SKM-1 (cell line): ENCODE data around the gene NUP133.
"Not testable (repeated sequence)": the region's sequence is repeated elsewhere in the genome, so short reads cannot be mapped to it uniquely, and the experiment has no call there.

Experiments
- DNase-seq: peaks from one replicate; lab custom pipeline; 2025; ENCODE audit not compliant: unreplicated experiment; lab: John Stamatoyannopoulos, UW

NUP133 gene

DNA sequence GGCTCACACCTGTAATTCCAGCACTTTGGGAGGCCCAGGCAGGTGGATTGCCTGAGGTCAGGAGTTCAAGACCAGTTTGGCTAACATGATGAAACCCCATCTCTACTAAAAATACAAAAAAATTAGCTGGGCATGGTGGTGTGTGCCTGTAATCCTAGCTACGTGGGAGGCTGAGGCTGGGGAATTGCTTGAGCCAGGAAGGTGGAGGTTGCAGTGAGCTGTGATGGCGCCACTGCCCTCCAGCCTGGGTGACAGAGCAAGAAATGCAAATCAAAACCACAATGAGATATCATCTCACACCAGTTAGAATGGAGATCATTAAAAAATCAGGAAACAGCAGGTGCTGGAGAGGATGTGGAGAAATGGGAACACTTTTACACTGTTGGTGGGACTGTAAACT, 3.1 kb upstream of the NUP133 start:
- not testable (repeated sequence) for DNase-seq

DNA sequence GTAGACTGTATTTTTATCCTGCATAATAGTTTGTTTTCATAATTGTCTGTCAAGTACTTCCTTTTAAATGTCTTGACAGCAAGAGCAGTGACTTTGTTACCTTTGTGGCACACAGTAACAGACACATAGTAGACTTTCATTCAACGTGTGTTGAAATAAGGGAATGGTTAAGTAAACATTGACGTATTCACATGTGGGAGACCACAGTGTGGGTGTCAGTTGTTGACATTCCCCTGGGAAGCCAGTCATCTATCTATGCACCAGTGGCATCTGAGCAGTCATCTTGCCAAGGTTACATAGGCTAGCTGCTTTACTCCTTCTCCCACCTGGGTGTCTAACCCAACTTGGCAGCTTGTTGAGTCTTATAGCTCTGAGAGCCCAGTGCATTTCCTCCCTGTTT, 1.4 kb upstream of the NUP133 start:
- DNase-seq: no peak

DNA sequence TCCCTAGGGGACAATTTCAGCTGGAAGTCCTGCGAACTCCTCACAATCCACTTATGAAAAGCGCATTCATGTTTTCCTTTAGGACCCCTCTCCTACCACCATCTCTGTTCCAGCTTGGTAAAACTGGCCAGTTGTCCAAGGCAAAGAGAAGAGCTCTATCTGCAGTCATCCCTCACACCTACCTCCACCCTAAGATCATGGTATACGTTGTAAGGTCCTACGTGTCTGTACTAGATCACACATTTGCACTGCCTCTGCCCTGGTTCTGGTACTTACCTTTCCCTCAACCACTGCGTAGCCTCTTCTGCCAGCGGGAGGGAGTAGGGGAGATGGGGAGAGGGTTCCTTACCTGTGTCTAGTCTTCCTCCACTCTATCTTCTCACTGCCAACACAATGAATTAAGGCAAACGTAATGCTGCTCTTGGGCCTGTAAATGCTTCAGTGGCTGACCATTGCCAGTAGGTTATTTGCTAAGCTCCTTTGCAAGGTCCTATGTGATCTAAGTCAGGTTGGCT, 739 bp upstream of the NUP133 start:
- DNase-seq: no peak

DNA sequence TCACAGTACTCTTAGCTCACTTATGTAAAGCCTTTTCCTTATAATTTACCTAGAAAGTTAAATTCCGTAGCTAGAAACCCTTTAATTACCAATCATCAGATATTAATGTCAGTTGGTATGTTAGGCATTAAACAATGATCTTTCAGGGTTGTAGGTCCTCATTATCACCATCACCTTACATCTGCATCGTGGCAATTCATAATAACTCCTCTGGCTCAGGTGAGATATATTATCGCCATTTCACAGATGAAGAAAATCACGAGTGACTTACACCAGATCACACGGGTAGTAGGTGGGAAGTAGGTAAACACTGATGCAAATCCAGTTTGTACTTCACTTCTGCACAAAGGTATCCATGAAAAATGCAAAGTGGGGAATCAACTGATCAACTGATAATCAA, 639 bp downstream of the NUP133 start:
- DNase-seq: no peak

DNA sequence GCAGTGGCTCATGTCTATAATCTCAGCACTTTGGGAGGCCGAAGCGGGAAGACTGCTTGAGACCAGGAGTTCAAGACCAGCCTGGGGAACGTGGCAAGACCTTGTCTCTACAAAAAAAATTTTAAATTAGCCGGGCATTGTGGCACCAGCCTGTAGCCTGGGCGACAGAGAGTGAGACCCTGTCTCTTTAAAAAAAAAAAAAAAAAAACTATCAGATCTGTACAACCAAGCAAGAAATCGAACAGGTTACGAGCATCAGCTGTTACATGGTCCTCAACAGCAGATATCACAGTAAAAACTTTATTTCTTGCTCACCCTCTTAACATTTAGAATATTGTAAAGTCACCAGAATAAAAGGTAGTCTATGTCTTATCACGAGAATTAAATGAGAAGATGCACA, 1.5 kb downstream of the NUP133 start:
- no peak for DNase-seq

DNA sequence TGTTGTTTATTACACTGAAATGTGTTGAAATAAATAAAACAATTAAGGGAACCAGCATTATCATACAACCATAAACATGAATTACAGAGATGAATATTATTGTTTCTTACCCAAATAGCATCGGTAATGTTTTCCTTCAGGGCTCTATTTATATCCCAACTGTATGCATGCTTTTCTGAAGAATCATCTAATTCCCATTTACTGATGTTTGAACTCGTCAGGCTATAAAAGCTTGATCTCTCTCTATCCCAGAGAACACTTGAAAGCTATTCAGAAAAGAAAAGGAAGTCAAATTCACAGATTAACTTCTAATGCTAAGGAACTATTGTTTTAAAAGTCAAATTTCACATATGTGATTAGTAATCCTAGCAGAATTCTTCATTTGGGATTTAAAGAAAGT, 12.4 kb downstream of the NUP133 start:
- DNase-seq: no peak

DNA sequence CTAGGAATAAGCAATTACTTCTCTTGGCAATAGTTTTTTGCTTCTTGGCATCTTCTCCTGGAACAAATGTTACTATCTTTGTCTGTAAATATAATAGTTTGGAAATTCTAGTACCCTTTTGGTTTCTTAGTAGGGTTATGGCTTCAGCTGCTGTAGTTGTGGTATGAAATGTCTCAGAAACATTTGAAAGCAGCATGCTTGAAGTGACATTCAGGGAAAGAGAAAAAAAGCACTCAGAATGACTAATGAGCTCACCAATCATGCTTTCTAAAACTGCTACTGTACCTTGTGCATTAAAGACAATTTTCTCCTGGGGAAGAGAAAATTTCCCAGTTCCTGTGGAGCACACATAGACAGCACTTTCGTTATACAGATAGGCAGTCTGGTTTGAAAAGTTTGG, 21.0 kb downstream of the NUP133 start:
- DNase-seq: no peak

DNA sequence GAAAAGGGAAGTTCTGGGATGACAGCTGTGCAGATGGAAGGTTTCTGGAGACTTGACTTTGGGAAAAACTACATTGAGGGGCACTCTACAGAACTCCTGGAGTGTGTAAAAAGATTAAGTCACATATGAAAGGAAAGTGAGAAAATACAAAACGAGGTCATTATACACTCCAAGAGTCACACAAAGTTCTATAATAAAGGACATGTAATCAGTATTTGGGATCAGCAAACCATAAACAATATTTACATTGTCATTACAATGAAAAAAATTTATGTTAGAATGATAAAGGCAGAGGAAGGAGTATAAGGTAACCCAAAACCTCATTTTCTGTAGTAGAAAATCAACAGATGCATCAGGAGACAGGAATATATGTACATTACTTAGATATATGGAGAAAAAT, 22.8 kb downstream of the NUP133 start:
- DNase-seq: no peak

DNA sequence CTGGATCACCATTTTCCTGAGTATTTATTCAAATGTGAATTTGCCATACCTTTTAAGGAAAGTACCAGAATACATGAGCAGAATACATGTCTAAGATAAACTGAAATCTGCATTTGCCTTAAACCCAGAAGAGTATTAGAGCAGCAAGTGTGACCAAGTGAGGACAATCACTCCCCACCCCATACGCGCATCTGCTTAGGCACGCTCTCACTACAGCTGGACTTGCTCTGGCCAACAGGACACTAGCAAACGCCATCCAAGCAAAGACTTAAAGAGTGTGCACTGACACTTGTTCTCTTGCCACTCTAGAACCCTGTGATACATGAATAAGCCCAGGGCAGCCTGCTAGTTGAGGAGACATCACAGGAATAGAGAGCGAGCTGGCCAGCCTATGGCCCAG, 25.6 kb downstream of the NUP133 start:
- no peak for DNase-seq

DNA sequence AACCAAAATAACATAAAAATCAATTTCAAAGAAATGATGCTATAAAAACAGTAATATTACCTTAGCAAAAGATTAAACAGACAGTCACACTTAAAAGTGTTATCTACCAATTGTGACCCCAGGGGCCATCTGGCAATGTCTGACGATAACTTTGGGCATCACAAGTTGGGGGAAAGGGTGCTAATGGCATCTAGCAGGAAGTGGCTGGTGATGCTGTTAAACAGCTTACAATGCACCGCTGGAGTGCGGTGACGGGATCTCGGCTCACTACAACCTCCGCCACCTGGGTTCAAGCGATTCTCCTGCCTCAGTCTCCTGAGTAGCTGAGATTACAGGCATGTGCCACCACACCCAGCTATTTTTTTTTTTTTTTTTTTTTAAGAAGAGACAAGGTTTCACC, 27.6 kb downstream of the NUP133 start:
- DNase-seq: no peak

DNA sequence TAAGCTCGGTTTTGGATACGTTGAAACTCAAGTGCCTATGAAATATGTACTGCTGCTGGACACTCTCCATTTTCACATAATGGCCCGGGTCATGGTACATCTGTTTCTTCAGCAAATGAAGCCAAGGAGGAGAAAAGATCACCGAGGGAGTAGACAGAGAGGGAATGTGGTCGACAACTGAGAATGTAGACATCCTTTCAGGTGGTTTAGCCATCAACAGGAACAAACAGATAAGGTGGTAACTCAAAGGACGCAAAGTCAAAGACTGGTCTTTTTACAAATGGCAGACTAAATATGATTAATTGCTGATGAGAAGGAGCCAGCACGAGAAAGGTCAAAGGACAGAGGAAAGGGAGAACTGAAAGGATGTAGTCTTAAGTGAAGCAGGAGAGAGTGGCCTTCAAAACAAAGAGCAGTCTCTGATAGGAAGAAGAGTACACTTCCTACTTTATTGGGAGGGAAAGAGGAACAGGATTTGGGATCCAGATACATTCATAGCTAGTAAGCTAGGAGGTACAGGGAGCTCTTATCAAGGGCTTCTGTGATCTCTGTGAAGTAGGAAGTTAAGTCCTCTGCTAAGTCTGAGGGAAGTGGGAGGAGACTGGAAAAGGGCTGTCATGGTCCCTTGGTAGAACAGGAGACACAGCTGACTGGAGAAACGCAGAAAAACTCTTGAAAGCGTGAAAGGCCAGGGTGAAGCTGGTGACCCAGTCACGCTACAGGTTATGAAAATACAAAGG, 28.3 kb downstream of the NUP133 start:
- DNase-seq: no peak

DNA sequence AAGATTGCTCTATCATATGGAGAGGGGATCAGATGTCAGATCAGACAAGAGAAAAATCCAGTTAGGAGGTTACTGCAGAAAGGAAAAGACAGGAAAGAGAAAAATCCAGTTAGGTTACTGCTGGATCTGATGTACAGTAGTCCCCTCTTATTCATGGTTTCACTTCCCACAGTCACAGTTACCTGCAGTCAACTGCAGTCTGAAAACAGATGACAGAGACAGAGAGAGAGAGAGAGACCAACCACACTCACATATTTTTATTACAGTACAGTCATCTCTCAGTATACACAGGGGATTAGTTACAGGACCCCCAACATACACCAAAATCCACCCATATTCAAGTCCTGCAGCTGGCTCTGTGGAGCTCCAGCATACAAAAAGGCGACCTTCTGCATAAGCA, 29.3 kb downstream of the NUP133 start:
- DNase-seq: no peak

DNA sequence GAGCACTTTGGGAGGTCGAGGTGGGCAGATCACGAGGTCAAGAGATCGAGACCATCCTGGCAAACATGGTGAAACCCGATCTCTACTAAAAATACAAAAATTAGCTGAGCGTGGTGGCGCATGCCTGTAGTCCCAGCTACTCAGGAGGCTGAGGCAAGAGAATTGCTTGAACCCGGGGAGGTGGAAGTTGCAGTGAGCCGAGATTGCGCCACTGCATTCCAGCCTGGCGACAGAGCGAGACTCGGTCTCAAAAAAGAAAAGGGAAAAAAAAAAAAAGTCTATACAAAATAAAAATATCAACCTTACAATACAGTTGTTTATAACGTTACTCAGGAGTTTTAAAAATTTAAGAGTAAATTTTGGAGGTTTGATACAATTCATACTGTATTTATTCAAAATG, 32.3 kb downstream of the NUP133 start:
- DNase-seq: not testable (repeated sequence)

DNA sequence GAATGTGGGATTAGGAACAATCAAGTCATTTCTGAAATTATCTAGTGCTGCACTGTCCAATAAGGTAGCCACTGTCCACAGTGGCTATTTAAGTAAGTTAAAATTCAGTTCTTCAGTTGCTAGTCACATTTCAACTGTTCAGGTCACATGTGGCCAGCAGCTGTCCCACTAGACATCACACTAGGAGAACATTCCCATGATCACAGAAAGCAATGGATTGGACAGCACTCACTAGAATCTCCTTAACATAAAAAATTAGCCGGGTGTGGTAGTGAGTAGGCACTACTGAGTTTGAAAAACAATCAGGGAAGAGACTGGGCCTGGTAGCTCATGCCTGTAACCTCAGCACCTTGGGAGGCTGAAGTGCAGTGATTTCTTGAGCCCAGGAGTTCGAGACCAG, 33.6 kb downstream of the NUP133 start:
- no peak for DNase-seq

DNA sequence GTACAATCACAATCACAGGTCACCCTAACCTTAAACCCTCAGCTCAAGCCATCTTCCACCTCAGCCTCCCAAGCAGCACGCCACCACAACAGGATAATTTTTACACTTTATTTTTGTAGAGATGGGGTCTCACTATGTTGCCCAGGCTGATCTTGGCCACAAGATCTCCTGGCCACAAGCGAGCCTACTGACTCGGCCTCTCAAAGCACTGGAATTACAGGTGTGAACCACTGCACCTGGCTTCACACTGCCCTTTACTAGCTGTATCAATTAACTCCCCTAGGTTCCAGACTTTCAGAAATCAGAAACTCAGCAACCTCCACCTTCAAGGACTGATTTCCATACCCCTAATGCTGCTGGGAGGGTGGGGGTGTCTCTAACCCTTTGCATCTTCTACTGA, 37.0 kb downstream of the NUP133 start:
- DNase-seq: no peak

DNA sequence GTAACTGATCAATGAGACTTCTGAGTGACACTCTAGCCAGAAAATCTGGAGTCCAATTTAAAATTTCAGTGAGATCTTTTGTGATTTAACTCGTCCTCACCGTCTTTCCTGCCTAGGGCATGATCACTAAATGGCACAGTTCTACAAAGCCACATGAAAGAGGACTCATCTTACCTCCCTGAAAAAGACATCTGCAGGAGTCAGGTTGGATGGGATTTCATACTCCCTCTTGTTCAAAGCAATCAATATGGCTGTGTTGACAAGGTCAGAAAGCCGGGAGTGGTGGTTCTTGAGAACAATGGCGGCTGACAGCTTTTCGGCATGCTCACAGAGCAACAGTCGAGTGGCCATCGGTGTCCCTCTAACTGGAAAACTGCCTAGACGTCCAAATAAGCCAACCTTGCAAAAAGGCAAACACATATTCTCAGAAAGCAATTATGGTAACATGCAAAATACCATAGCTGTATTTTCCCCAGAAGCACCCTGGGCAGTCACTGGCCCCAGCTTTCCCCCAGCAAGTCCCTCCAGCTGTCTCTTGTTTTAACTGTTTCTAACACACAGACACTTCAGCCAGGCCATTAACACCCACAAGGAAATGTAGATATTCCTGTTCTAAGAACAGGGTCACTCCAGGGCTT, 37.6 kb downstream of the NUP133 start:
- no peak for DNase-seq

DNA sequence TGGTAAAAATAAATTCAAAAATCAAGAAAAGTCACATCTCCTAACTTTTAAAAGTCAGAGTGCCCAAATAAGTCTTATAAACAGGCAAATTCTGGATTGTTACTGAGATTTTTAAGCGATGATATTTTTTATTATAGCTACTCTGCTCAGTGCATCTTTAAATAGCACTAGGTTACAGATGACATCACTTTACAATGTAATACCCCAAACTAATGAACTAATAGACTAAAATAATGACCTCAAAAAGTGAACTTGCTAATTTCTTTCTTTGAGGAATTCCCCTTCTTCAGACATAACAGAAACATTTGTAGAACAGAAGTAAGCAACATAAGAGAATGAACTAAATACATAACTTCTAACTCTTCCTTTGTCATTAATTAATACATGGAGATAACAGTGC, 41.3 kb downstream of the NUP133 start:
- no peak for DNase-seq

DNA sequence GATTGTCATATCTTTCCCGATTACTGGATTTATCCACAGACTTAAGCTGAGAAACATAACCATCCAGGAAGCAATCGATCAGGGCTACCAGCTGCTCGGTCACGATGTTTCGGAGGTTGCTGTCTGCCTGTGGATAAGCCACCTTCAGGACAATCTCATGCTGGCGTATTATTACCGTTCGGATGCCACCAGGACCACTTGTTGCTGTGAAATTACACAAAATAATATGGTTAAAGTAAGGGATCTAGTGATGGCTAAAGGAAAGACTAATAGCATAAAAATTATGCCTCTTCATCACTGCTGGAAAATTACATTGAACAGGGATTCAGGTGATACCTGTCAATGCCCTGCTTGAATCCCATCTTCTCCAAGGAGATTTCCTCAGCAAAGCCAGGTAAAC, 43.5 kb downstream of the NUP133 start:
- no peak for DNase-seq

DNA sequence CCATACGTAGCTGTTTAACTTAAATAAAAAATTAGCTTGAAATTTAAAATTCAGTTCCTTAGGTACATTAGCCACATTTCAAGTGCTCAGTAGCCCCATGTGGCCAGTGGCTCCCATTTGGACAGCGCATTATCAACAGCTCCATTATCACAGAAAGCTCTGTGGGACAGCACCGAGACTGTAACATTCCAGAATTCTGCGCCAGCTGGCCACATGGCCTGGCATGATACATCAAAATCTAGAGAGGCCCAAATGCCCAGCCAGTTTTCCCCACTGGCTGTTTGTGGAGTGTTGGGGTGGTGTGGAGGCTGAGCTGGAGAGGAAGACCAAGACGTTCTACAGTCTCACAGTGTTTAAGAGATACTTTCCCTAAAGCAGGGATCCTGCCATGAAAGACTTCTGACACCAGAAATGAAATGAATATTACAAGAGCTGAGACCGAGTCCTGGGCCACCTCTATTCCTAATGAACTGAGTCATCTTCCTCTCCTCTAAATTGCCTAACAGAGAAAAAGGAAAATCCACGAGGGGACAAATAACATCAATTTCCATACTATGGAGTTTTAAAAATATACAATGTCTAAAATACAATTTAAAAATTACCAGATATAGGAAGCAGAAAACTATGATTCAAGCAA, 47.0 kb downstream of the NUP133 start:
- DNase-seq: no peak

DNA sequence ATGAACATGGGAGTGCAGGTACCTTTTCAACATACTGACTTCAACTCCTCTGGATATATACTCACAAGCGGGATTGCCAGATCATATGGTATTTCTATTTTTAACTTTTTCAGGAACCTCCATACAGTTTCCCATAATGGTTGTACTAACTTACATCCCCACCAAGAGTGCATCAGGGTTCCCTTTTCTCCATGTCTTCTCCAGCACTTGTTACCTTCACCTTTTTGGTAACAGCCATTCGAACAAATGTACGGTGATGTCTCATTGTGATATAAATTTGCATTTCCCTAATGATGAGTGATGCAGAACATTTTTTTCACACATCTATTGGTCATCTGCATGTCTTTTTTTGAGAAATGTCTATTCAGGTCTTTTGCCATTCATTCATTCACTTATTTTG, 48.3 kb downstream of the NUP133 start:
- DNase-seq: no peak

DNA sequence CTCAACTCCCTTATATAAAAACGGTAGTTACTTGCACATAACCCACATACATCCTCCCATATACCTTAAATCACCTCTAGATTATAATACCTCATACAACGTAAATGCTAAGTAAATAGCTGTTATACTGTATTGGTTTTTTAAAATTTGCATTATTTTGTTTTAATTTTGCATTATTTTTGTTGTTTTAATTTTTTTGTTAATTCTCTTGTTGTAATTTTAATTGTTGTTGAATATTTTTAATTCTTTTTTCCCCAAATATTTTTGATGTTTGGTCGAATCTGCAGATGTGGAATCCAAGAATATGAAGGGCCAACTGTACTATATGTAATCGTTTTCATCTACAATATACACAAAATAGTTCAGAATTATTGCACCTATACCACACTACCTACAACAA, 50.7 kb downstream of the NUP133 start:
- no peak for DNase-seq

DNA sequence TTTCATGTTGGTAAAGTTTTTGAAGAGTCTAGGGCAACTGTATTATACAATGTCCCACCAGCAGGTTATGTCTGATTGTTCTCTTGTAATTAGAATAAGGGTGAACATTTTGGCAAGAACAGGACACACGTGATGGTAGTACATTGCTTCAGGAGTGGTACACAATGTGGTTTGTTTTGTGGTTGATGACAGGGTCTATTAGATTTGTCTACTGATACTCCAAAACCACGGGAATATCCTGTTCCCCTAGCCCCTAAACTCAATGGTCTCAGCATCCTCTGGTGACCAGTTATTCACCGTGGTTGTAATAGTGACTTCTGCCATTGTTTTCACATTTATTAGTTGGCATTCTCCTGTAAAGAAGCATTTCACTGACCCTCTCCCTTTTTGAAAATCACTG, 52.1 kb downstream of the NUP133 start:
- DNase-seq: no peak
